Omental fat pad (tissue), 4 donors: ENCODE data around the gene CRYBB1. TPM values are rescaled to one million over a fixed set of nuclear protein-coding genes. Genes with fewer than 3 reads are reported as not detected.

ENCODE experiments used
- ATAC-seq: fragments of 150-250 bp; one replicate; pipeline ENCODE4 v1.9.1; 2016; ENCODE audit warnings: mild to moderate bottlenecking, moderate library complexity; ENCODE audit not compliant: low FRiP score
- DNase-seq: peaks from one replicate; pipeline ENCODE4 v3.0.0-alpha.2; 2019; ENCODE audit warnings: low spot score
- total RNA-seq, 4 donors: library from RNA; depleted of rRNA; stranded (reverse); fragments of >200 nt; gene quantifications; one replicate each; pipeline ENCODE4 v1.1.0, GENCODE V29; 2016
- TF ChIP-seq, protein P1 (sequence below), 3 donors: fragments of 450-650 bp; IDR thresholded peaks; one replicate each; pipeline ENCODE4 v1.5.1; 2016 to 2017; ENCODE audit warnings: antibody characterized with exemption in 3 of 3, mild to moderate bottlenecking in 3 of 3, moderate library complexity in 2 of 3

CRYBB1 gene
- total RNA-seq, 4 donors from 2014 or later = 0.96 to 2.2 (median 1.9) TPM

GRCh38 chr22:26587991-26588613 is 29.7 kb downstream of the CRYBB1 start:
- no peak for DNase-seq
- TF ChIP-seq, protein P1, sequence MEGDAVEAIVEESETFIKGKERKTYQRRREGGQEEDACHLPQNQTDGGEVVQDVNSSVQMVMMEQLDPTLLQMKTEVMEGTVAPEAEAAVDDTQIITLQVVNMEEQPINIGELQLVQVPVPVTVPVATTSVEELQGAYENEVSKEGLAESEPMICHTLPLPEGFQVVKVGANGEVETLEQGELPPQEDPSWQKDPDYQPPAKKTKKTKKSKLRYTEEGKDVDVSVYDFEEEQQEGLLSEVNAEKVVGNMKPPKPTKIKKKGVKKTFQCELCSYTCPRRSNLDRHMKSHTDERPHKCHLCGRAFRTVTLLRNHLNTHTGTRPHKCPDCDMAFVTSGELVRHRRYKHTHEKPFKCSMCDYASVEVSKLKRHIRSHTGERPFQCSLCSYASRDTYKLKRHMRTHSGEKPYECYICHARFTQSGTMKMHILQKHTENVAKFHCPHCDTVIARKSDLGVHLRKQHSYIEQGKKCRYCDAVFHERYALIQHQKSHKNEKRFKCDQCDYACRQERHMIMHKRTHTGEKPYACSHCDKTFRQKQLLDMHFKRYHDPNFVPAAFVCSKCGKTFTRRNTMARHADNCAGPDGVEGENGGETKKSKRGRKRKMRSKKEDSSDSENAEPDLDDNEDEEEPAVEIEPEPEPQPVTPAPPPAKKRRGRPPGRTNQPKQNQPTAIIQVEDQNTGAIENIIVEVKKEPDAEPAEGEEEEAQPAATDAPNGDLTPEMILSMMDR (IDR thresholded peaks at IDR 0.05) = no peak
- ATAC-seq = no peak

DNA sequence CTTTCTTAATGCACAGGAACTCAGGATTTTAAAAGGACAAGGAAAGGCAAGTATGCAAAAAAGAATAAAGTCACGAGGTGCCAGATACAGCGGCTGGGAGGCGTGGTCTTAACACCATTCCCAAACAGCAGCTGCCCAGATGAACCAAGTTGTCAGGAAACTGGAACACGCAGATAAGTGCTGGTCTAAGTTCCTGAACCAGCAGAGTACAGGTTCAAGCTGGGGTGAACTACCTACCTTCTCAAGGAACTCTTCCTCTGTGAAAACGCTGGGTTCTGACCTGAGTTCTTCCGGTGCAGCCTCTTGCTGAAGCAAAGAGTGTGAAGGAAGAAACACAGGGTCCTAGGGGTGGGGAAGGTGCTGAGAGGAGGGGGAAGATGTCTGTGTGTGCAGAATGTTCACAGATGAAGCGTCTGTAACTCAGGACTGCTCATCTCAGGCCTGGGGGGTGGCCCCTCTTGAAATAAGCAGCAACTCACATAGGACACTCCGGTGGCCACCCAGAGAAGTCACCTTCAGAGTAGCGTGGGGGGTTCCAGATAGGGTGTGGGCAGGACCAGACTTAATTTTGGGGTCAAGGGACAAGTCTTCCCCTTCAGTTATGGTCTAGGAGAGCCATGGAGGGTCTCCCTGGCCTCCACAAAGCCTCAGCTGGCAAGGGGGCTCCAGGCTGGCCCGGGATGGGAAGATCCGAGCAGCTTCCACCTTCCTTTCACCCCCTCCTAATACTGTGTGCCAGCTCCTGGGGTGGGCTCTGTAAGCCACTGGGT is 31.1 kb downstream of the CRYBB1 start:
- DNase-seq (no peak), ATAC-seq (no peak)
- TF ChIP-seq, protein P1 (IDR thresholded peaks at IDR 0.05) = no peak

DNA sequence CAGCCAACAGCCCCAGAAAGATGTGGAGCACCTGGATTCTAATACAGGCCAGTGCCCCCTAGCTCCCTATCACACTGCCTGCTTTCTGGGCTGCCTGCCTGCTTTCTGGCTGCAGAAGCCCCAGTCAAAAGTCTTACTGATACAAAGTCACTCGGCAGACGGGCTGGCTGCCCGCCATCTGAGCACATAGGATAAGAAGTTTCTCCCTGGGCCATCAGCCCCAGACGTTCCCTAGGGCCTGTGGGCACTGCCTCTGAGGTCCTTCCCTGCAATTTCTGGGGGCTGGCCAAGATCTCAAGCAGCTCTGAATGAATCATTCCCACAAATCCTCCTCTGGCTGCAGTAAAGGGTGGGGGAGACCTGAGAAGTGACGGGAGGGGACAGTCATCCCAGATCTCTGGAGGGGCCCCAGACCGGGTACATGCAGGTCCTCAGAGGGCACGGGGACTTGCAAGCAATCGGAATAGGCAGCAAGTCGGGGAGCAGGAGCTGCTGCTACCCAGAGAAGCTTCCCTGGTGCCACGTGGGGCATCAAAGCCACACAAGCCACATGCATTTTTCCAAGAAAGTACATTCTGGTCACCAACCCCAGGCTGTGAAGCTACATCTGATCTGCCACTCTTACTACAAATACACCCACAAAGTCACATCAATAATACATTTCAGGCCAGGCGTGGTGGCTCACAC is 32.6 kb downstream of the CRYBB1 start:
- no peak for DNase-seq
- ATAC-seq = no peak
- TF ChIP-seq, protein P1 (IDR thresholded peaks at IDR 0.05) = no peak

GRCh38 chr22:26584010-26584409 is 33.8 kb downstream of the CRYBB1 start:
- DNase-seq = no peak
- ATAC-seq = no peak
- TF ChIP-seq, protein P1 (IDR thresholded peaks at IDR 0.05) = no peak

DNA sequence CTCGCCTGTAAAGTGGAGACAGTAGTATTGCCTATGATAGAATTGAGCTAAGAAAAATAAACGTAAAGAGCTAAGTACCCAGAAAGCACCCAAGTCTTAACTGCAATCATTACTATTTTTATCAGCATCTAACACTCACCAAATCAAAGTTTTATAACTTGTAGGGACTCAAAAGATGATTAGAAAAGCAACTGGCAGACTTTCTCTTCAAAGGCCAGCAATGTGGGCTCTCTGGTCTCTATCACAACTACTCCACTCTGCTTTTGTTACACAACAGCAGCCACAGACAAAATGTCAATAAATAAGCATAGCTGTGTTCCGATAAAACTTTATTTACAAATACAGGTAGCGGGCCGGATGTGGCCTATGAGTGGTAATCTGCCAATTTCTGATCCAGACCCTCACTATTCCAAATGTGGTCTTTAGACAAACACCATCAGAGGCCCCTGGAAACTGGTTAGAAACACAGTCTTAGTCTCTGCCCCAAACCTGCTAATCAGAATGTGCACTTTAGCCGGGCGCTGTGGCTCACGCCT is 36.1 kb downstream of the CRYBB1 start:
- ATAC-seq (no peak), DNase-seq (no peak)
- TF ChIP-seq, protein P1 (IDR thresholded peaks at IDR 0.05) = no peak

DNA sequence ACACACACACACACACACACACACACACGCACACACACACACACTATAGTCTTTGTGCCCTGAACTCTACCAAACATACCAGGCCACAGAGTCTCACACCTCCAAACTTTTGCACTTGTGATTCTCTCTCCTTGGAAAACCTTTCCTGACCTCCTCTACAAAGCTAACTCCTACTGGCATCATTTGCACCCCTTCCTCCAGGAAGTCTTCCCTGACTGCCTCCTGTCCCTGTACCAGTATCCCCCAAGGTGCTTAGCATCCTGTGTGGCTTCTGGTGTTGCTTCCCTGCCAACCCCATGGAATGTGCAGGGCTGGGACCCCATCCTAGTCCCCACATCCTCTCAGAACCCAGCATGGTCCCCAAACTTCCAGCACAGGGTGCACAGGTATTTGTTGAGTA is 36.8 kb downstream of the CRYBB1 start:
- TF ChIP-seq, protein P1 (IDR thresholded peaks at IDR 0.05) = no peak
- ATAC-seq (no peak), DNase-seq (no peak)
